ENCODE measurements around the gene CSTA. TPM values are rescaled to one million over a fixed set of nuclear protein-coding genes. Genes with fewer than 3 reads are reported as not detected.

The CSTA gene
- total and polyA plus RNA-seq, 2 of the 13 experiments (the other 11 are each of a cell fraction or from before 2014, with no cell fraction given): 3.9 to 11.0 TPM

- TF ChIP-seq NR2F2 (IDR thresholded peaks at IDR 0.05; ENCODE audit: borderline replicate concordance, low read depth) (no peak), ZNF547 (CRISPR knock-in tag; IDR thresholded peaks at IDR 0.05) (no peak), DBP (CRISPR knock-in tag; IDR thresholded peaks at IDR 0.05; ENCODE audit: not compliant biosample characterization) (no peak), EEA1 (CRISPR knock-in tag; IDR thresholded peaks at IDR 0.05; ENCODE audit: borderline replicate concordance) (no peak), ZNF260 (CRISPR knock-in tag; IDR thresholded peaks at IDR 0.05; ENCODE audit: borderline replicate concordance, low read depth) (no peak), ZFP36L1 (CRISPR knock-in tag; IDR thresholded peaks at IDR 0.05) (no peak), ZNF619 (CRISPR knock-in tag; IDR thresholded peaks at IDR 0.05) (no peak), RXRB (CRISPR knock-in tag; IDR thresholded peaks at IDR 0.05; ENCODE audit: borderline replicate concordance) (no peak), CREM (IDR thresholded peaks at IDR 0.05) (no peak), CREM (CRISPR knock-in tag; IDR thresholded peaks at IDR 0.05) (no peak)
Observed at GRCh38 chr3:122299215-122299614, 25.8 kb upstream of the CSTA start (continued).

GRCh38 chr3:122299872-122300460, 25.1 kb upstream of the CSTA start:
- CTCF ChIA-PET (ENCODE audit: low intra/inter-chr PET ratio, low total read pairs): interaction anchor here (1.0 to 1.7 kb wide), 2 partner anchors 199 to 754 kb away, joined by 4 to 7 read pairs; partner anchors contain the start of gene POLQ
- Histone ChIP-seq H2AFZ (ENCODE audit: low read length) (no peak overlapping the region), H3K36me3 (replicated peaks in 1 of 2; ENCODE audit: control insufficient read depth in 1 of 2, insufficient read depth in 2 of 2, low read length in 2 of 2) (no peaks in the 10 kb centered on the region), H3K4me2 (ENCODE audit: low read depth, low read length) (no peak overlapping the region), H4K20me1 (ENCODE audit: insufficient read depth, low read length) (no peaks in the 10 kb centered on the region), H3K79me2 (ENCODE audit: insufficient read depth, low read length) (no peaks in the 10 kb centered on the region), H3K4me1 (ENCODE audit: insufficient read depth, low read length) (peaks cover 6% of the 10 kb centered on the region), H3K4me3 (replicated peaks in 1 of 3; ENCODE audit: insufficient read depth in 1 of 3, low read depth in 2 of 3, low read length in 3 of 3) (no peak overlapping the region), H3K9ac (ENCODE audit: insufficient read depth, low read depth, low read length) (no peak overlapping the region), H3K27ac (ENCODE audit: extremely low read length, insufficient read depth, low read length) (no peak overlapping the region), H3K27me3 (ENCODE audit: control insufficient read depth in 1 of 2, insufficient read depth in 2 of 2, low read length in 2 of 2) (no peaks in the 10 kb centered on the region), H3K9me3 (ENCODE audit: low read length) (0 out of 2 replicates have a peak, but pooled peaks cover 4% of the 10 kb centered on the region)
- DNase-seq (ENCODE audit: low spot score): peak; percentile 33
- in situ Hi-C loops (cut with HindIII; ENCODE audit: extremely low pct_ligation_motif_present, low pct_unique_long_range_greater_than_20kb) (no loop called here), intact Hi-C loops (cut with micrococcal nuclease; ENCODE audit: unreplicated experiment) (loop anchor here (1.0 to 10.0 kb wide), 3 partner anchors 199 to 754 kb away; no protein-coding TSS in a partner anchor)
- POLR2A ChIA-PET: no interaction called here
- no TSS peak for BruUV-seq (replicated peaks)
- ATAC-seq: peak; percentile 31; the same call in 1 of the 3 replicates
- WGBS (ENCODE audit: low lambda C conversion rate): 56% methylated on average over 12 of the region's 12 CpGs
- TF ChIP-seq SMC3 (IDR thresholded peaks at IDR 0.05; ENCODE audit: low read length) (peak; percentile 38), STAG1 (CRISPR knock-in tag; IDR thresholded peaks at IDR 0.05) (peak; percentile 52), FOXP1 (IDR thresholded peaks at IDR 0.05) (no peak), FOXP1 (CRISPR knock-in tag; IDR thresholded peaks at IDR 0.05) (no peak), ARID3A (IDR thresholded peaks at IDR 0.05; ENCODE audit: low read depth, low read length) (0 out of 2 replicates have a peak, but pooled peaks have one; percentile 44), CTCF (CRISPR knock-in tag; IDR thresholded peaks at IDR 0.05) (peak; percentile 60), CERS6 (CRISPR knock-in tag; IDR thresholded peaks at IDR 0.05) (no peak)
- no peak for FAIRE-seq

Measured in HepG2 (cell line).